H9 (cell line): ENCODE measurements around the gene NUP62CL. TPM values are rescaled to one million over a fixed set of nuclear protein-coding genes. Genes with fewer than 3 reads are reported as not detected.

Experiments used
- DNase-seq: peaks from one replicate; pipeline ENCODE4 v3.0.0-alpha.2; 2017
- H2AFZ ChIP-seq: one replicate; pipeline ENCODE4 v1.6.1; 2013; ENCODE audit warnings: mild to moderate bottlenecking, low read length, control low read depth, moderate library complexity
- H2AK5ac ChIP-seq: 2 replicates; pipeline ENCODE4 v1.6.1; 2013; ENCODE audit warnings: low read length, control low read depth, mixed read lengths; ENCODE audit not compliant: insufficient read length
- H2BK120ac ChIP-seq: one replicate; pipeline ENCODE4 v1.6.1; 2013; ENCODE audit warnings: low read depth, mild to moderate bottlenecking, low read length, control low read depth, inconsistent platforms; ENCODE audit not compliant: poor library complexity, severe bottlenecking
- H2BK12ac ChIP-seq: 2 replicates; pipeline ENCODE4 v1.6.1; 2013; ENCODE audit warnings: low read length, control low read depth, mixed read lengths, low read depth; ENCODE audit not compliant: insufficient read length
- H2BK15ac ChIP-seq: 2 replicates; pipeline ENCODE4 v1.6.1; 2013; ENCODE audit warnings: low read depth, low read length, control low read depth
- H2BK20ac ChIP-seq: one replicate; pipeline ENCODE4 v1.6.1; 2013; ENCODE audit warnings: low read depth, mild to moderate bottlenecking, low read length, control low read depth, inconsistent platforms; ENCODE audit not compliant: poor library complexity, severe bottlenecking
- H2BK5ac ChIP-seq: 2 replicates; pipeline ENCODE4 v1.6.1; 2013; ENCODE audit warnings: low read length, control low read depth, mixed read lengths; ENCODE audit not compliant: insufficient read length
- H3K14ac ChIP-seq: 2 replicates; pipeline ENCODE4 v1.6.1; 2013; ENCODE audit warnings: low read length, control low read depth; ENCODE audit not compliant: insufficient read depth
- H3K18ac ChIP-seq: 2 replicates; pipeline ENCODE4 v1.6.1; 2013; ENCODE audit warnings: low read depth, mild to moderate bottlenecking, mixed read lengths, low read length, control low read depth; ENCODE audit not compliant: insufficient read length
- H3K23ac ChIP-seq: 2 replicates; pipeline ENCODE4 v1.6.1; 2013; ENCODE audit warnings: low read length, control low read depth, mixed read lengths, low read depth; ENCODE audit not compliant: insufficient read length
- H3K23me2 ChIP-seq: 2 replicates; pipeline ENCODE4 v1.6.1; 2013; ENCODE audit warnings: low read depth, mild to moderate bottlenecking, mixed read lengths, low read length, control low read depth; ENCODE audit not compliant: insufficient read length, poor library complexity, severe bottlenecking
- H3K27ac ChIP-seq: 2 replicates; pipeline ENCODE4 v1.5.1; 2013; ENCODE audit warnings: low read length, control low read depth, mixed read lengths, low read depth; ENCODE audit not compliant: insufficient read length
- H3K27me3 ChIP-seq: 2 replicates; pipeline ENCODE4 v1.6.1; 2013; ENCODE audit warnings: low read length, control low read depth, inconsistent platforms; ENCODE audit not compliant: insufficient read depth
- H3K4ac ChIP-seq: 2 replicates; pipeline ENCODE4 v1.6.1; 2013; ENCODE audit warnings: low read depth, mild to moderate bottlenecking, control low read depth, inconsistent platforms, low read length, moderate library complexity
- H3K4me1 ChIP-seq: 2 replicates; pipeline ENCODE4 v1.6.1; 2013; ENCODE audit warnings: low read length, control low read depth, inconsistent platforms; ENCODE audit not compliant: insufficient read depth
- H3K4me2 ChIP-seq: 2 replicates; pipeline ENCODE4 v1.6.1; 2013; ENCODE audit warnings: low read length, control low read depth, mixed read lengths; ENCODE audit not compliant: insufficient read length, insufficient read depth
- H3K56ac ChIP-seq: 2 replicates; pipeline ENCODE4 v1.6.1; 2013; ENCODE audit warnings: low read depth, mild to moderate bottlenecking, mixed read lengths, low read length, control low read depth; ENCODE audit not compliant: insufficient read length
- H3K79me1 ChIP-seq: 2 replicates; pipeline ENCODE4 v1.6.1; 2013; ENCODE audit warnings: low read depth, mild to moderate bottlenecking, moderate library complexity, low read length, control low read depth, inconsistent platforms; ENCODE audit not compliant: insufficient read depth, poor library complexity, severe bottlenecking
- H3K79me2 ChIP-seq: 2 replicates; pipeline ENCODE4 v1.6.1; 2013; ENCODE audit warnings: low read length, control low read depth, inconsistent platforms; ENCODE audit not compliant: insufficient read depth
- H3K9ac ChIP-seq: 2 replicates; pipeline ENCODE4 v1.6.1; 2013; ENCODE audit warnings: low read length, control low read depth, mixed read lengths; ENCODE audit not compliant: insufficient read length; ENCODE audit errors: extremely low read depth
- H3K9me3 ChIP-seq: one replicate; pipeline ENCODE4 v1.6.1; 2013; ENCODE audit warnings: low read depth, low read length, inconsistent platforms; ENCODE audit not compliant: control insufficient read depth
- H3T11ph ChIP-seq: one replicate; pipeline ENCODE4 v1.6.1; 2013; ENCODE audit warnings: mild to moderate bottlenecking, low read length, control low read depth, inconsistent platforms
- H4K20me1 ChIP-seq: one replicate; pipeline ENCODE4 v1.6.1; 2013; ENCODE audit not compliant: control insufficient read depth, insufficient read length, insufficient read depth
- H4K5ac ChIP-seq: 2 replicates; pipeline ENCODE4 v1.6.1; 2013; ENCODE audit warnings: low read depth, mild to moderate bottlenecking, mixed read lengths, low read length, control low read depth; ENCODE audit not compliant: insufficient read length
- H4K8ac ChIP-seq: replicated peaks from 2 replicates; pipeline ENCODE4 v1.6.1; 2013; ENCODE audit warnings: low read length, control low read depth, mixed read lengths, low read depth; ENCODE audit not compliant: insufficient read length
- H4K91ac ChIP-seq: 2 replicates; pipeline ENCODE4 v1.6.1; 2013; ENCODE audit warnings: low read depth, mild to moderate bottlenecking, moderate library complexity, mixed read lengths, low read length, control low read depth; ENCODE audit not compliant: insufficient read length
- H3K27ac Mint-ChIP-seq, 3 experiments: 2 replicates in 2 of 3; 3 replicates in 1 of 3; pipeline ENCODE4 v1.8.0; 2020 to 2021; ENCODE audit warnings: mixed read lengths in 3 of 3, mild to moderate bottlenecking in 1 of 3, moderate library complexity in 1 of 3
- H3K27me3 Mint-ChIP-seq: 2 replicates; pipeline ENCODE4 v1.8.0; 2021; ENCODE audit warnings: low read depth, mild to moderate bottlenecking, moderate library complexity, mixed read lengths
- H3K36me3 Mint-ChIP-seq, 3 experiments: 2 replicates in 2 of 3; 3 replicates in 1 of 3; pipeline ENCODE4 v1.8.0; 2020 to 2021; ENCODE audit warnings: low read depth in 3 of 3, mixed read lengths in 3 of 3; ENCODE audit not compliant: insufficient read depth in 1 of 3
- H3K4me1 Mint-ChIP-seq, 2 experiments: 2 replicates each; pipeline ENCODE4 v1.8.0; 2020; ENCODE audit warnings: mixed read lengths in 2 of 2
- H3K4me3 Mint-ChIP-seq, 2 experiments: 2 replicates in 1 of 2; 3 replicates in 1 of 2; pipeline ENCODE4 v1.8.0; 2020 to 2021; ENCODE audit warnings: mild to moderate bottlenecking in 2 of 2, mixed read lengths in 2 of 2, moderate library complexity in 1 of 2
- H3K9me3 Mint-ChIP-seq, 2 experiments: 2 replicates in 1 of 2; 3 replicates in 1 of 2; pipeline ENCODE4 v1.8.0; 2020; ENCODE audit warnings: mild to moderate bottlenecking in 2 of 2, mixed read lengths in 2 of 2, moderate library complexity in 1 of 2
- CTCF ChIP-seq: fragments of 200-600 bp; sonication (generic); conservative IDR thresholded peaks from 3 replicates; pipeline ENCODE4 v1.8.0; 2021; ENCODE audit warnings: antibody characterized with exemption, mild to moderate bottlenecking
- WGBS: extraction: QIAGEN DNeasy Blood & Tissue Kit; methylation state at CpG from one replicate; pipeline ENCODE4 v1.1.7; 2013; ENCODE audit warnings: missing lambda C conversion rate, low lambda C conversion rate, mixed read lengths; ENCODE audit not compliant: insufficient read length; ENCODE audit errors: extremely low coverage; 5-methylcytosine and 5-hydroxymethylcytosine counted together
- total RNA-seq: library from RNA; stranded (reverse); gene quantifications from 2 replicates; pipeline ENCODE4 v1.2.1, GENCODE V29; 2021

The NUP62CL gene
- total RNA-seq, 1 experiment from 2014 or later: 3.9 TPM

DNA sequence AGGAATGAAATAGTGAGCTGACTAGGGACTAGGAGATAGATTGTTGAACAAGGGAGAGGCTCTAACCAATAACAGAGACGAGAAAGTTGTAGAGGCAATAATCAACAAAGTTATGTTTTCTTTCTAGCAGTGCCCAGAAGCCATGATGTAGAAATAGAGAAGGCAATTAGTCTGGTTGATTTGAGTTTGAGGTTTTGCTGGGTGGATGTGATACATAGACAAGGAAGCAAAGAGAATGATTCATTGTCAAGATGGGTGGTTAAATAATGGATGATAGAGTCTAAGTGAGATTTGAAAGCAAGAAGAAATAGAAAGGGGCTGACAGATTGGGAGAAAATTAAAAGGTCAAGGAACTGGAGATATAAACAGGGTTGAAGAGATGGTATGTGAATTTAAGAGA lies 98.8 kb downstream of the NUP62CL start:
- Mint-ChIP-seq H3K27ac (no peak overlapping the region), H3K4me1 (peaks cover 9 to 17% of the 10 kb centered on the region in 2 experiments; a peak in 3 of 4 replicates), H3K27me3 (no peaks in the 10 kb centered on the region), H3K36me3 (peaks cover 27 to 32% (median 27%) of the 10 kb centered on the region in 3 experiments), H3K9me3 (peaks cover 0 to 27% of the 10 kb centered on the region in 2 experiments; a peak in 3 of 5 replicates), H3K4me3 (no peak overlapping the region)
- Histone ChIP-seq H3K9me3 (no peaks in the 10 kb centered on the region), H2AK5ac (no peak overlapping the region), H3K79me2 (no peaks in the 10 kb centered on the region), H3T11ph (no peak overlapping the region), H3K4ac (no peak overlapping the region), H3K4me2 (no peak overlapping the region), H3K56ac (no peak overlapping the region), H4K5ac (no peak overlapping the region), H3K79me1 (no peaks in the 10 kb centered on the region), H3K23me2 (no peaks in the 10 kb centered on the region), H3K14ac (no peak overlapping the region), H2BK20ac (no peak overlapping the region), H2BK5ac (no peak overlapping the region), H3K18ac (no peak overlapping the region), H2AFZ (no peak overlapping the region), H4K8ac (no peak overlapping the region), H4K91ac (no peak overlapping the region), H3K27ac (no peak overlapping the region), H2BK15ac (no peak overlapping the region), H2BK12ac (no peak overlapping the region), H2BK120ac (no peak overlapping the region), H3K23ac (no peak overlapping the region), H3K27me3 (no peaks in the 10 kb centered on the region), H3K9ac (no peak overlapping the region), H3K4me1 (no peaks in the 10 kb centered on the region), H4K20me1 (no peaks in the 10 kb centered on the region)
- no peak for DNase-seq
- WGBS: no CpG with 5 or more reads among the region's 1 CpG
- no peak for TF ChIP-seq CTCF
